HG03342 (cell line): ENCODE measurements around the gene CTDSP1.

ENCODE experiments used
- ATAC-seq: cut with Tn5 transposase; IDR thresholded peaks from one replicate; pipeline ENCODE4 v1.9.1; 2021; ENCODE audit warnings: mild to moderate bottlenecking, moderate library complexity; ENCODE audit not compliant: unreplicated experiment

CTDSP1 gene

GRCh38 chr2:218382785-218383184, 16.9 kb upstream of the CTDSP1 start:
- no peak for ATAC-seq

GRCh38 chr2:218383892-218384519, 15.7 kb upstream of the CTDSP1 start:
- no peak for ATAC-seq

- no peak for ATAC-seq
Observed at GRCh38 chr2:218384975-218385374, 14.7 kb upstream of the CTDSP1 start.

GRCh38 chr2:218386505-218387368, 12.9 kb upstream of the CTDSP1 start:
- ATAC-seq, result no peak

GRCh38 chr2:218387369-218388194, 12.1 kb upstream of the CTDSP1 start:
- no peak for ATAC-seq

- no peak for ATAC-seq
Observed at GRCh38 chr2:218389333-218390150, 10.1 kb upstream of the CTDSP1 start.

- ATAC-seq, result no peak
Observed at GRCh38 chr2:218391202-218391601, 8.5 kb upstream of the CTDSP1 start.

GRCh38 chr2:218392459-218392858, 7.2 kb upstream of the CTDSP1 start:
- no peak for ATAC-seq

- ATAC-seq, result no peak
Observed at GRCh38 chr2:218392891-218393462, 6.7 kb upstream of the CTDSP1 start.

- no peak for ATAC-seq
Observed at GRCh38 chr2:218393750-218394290, 5.8 kb upstream of the CTDSP1 start.

GRCh38 chr2:218394298-218395089, 5.2 kb upstream of the CTDSP1 start:
- ATAC-seq, result no peak

GRCh38 chr2:218395090-218395444, 4.6 kb upstream of the CTDSP1 start:
- no peak for ATAC-seq

- ATAC-seq, result no peak
Observed at GRCh38 chr2:218395456-218395825, 4.2 kb upstream of the CTDSP1 start.

GRCh38 chr2:218395826-218396687, 3.6 kb upstream of the CTDSP1 start:
- ATAC-seq, result peak; percentile 48

GRCh38 chr2:218396688-218397462, 2.8 kb upstream of the CTDSP1 start:
- no peak for ATAC-seq

GRCh38 chr2:218397463-218397819, 2.2 kb upstream of the CTDSP1 start:
- ATAC-seq, result no peak

- ATAC-seq, result peak; percentile 17
Observed at GRCh38 chr2:218397820-218398436, 1.7 kb upstream of the CTDSP1 start.
